GM12892 (cell line): Measurements from ENCODE around the gene MAP3K9.
A peak's percentile ranks its signal among the peaks of the same experiment; 100 is the strongest.

Experiments
- DNase-seq: peaks from one replicate; pipeline ENCODE4 v3.0.0; 2011; ENCODE audit not compliant: insufficient read length
- FAIRE-seq: peaks from 2 replicates; lab custom pipeline; 2011; peaks lifted over from hg19 to GRCh38; lab: Jason Lieb, UNC
- POLR2A ChIP-seq: IDR thresholded peaks from 2 replicates; pipeline ENCODE4 v1.6.1; 2011; ENCODE audit warnings: low read depth, low read length, control low read depth
- POLR2AphosphoS5 ChIP-seq: IDR thresholded peaks from 2 replicates; pipeline ENCODE4 v1.6.1; 2011; ENCODE audit warnings: low read depth, low read length, control low read depth
- TAF1 ChIP-seq: IDR thresholded peaks from 2 replicates; pipeline ENCODE4 v1.6.1; 2011; ENCODE audit warnings: low read depth, mild to moderate bottlenecking, control low read depth, low read length, borderline replicate concordance

MAP3K9 gene

DNA sequence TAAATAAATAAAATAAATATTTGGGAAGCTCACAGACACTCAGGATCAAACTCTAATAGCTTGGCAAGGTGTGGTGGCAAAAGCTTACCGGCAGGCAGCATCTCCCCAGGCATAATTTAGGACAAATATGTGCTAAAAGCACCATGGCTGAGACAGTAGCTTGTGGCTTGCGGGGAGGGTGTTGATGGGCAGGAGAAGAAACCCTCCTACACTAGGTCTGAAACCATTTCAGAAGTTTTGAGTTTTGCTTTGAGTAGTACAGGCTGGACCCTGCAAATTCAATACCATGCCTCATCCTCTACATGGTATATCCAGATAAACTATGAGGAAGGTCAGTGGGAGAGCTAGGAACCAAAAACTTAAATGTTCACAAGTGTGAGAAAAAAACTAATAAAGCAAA is 33.1 kb downstream of the MAP3K9 start:
- peak; percentile 38 for DNase-seq
- no peak for FAIRE-seq
- TF ChIP-seq POLR2AphosphoS5 (no peak), POLR2A (no peak), TAF1 (no peak)

DNA sequence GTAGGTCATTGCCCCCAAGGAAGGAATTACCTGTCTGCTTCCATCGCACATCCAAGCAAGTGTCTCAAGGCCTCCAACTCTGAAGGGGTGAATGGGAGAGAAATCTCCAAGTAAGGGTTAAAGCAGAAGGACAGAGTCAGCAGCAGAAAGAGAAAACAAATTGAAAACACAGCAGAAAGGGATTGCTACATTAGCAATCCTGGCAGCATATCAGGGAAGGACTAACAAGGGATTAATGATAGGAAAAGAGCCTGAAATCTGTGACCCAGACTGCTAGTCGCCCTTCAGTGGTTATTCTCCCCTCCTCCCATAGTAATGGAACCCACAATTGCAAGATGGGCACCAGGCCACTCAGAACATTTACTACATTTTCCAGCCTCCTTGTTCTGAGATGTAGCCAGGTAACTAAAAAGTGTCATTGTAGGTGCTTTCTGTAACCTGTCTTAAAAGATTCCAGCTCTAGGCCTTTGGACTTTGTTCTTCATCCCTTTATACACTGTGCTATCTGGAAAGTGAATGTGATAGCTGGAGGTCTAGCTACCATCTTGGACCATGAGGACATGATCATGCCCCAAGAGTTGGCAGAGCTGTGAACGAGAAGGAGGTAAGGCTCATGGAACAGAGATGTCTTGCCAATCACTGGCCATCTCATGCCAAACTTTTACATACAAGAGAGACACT is 36.0 kb downstream of the MAP3K9 start:
- FAIRE-seq (no peak), DNase-seq (no peak)
- TF ChIP-seq POLR2AphosphoS5 (no peak), TAF1 (no peak), POLR2A (no peak)

DNA sequence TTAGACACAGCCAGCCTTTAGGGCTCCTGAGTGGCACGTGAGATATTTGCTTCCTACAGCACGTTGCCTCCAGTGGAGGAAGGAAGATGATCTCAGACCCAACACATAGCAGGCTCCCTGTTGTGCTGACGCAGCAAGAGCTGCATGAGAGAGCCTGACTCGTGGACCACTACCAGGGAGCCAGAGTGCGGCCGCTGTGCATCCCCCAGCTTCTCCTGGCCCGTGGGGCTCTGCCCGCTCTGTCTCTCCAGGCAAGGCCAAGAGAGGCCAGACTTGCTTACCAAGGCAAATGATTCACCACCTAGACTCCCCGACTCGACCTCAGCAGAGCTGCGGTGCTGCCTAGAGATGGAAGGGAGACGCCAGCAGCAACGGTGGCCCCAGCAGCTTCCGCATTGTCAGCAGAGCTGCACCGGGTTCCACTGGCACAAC is 37.5 kb downstream of the MAP3K9 start:
- TF ChIP-seq TAF1 (no peak), POLR2AphosphoS5 (no peak), POLR2A (no peak)
- FAIRE-seq (no peak), DNase-seq (no peak)

DNA sequence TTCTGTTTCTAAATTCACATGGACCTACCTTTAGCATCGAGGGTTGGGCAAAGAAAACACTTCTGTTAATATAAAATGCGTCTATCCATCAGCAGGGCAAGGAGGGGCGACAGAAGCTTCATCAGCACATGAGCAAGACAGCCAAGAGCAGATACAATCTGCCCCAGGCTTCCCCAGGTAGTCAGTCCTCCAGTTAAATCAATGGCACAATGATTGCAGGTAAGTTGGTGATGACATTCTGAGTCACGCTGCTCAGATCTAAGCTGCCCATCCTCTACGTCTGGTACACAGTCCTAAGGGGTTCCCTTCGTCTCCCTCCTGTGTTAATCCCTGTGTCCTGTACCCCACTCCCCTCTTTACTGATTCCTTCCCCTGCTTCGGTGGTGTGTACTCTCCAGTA is 38.8 kb downstream of the MAP3K9 start:
- TF ChIP-seq TAF1 (no peak), POLR2AphosphoS5 (no peak), POLR2A (no peak)
- DNase-seq, result no peak
- FAIRE-seq, result no peak

DNA sequence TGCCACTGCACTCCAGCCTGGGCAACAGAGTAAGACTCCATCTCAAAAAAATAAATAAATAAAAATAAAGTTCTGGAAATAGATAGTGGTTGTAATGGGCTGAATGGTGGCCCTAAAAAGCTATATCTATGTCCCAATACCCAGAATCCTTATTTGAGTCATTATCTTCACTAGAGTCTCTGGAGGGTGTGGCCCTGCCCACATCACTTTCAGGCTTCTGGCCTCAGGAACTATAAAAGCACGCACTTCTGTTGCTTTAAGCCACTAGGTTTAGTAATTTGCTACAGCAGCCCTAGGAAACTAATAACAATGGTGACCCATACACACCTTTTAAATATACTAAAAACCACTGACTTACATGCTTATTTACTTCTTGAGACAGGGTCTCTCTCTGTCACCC is 49.9 kb downstream of the MAP3K9 start:
- FAIRE-seq (no peak), DNase-seq (no peak)
- TF ChIP-seq TAF1 (no peak), POLR2AphosphoS5 (no peak), POLR2A (no peak)

DNA sequence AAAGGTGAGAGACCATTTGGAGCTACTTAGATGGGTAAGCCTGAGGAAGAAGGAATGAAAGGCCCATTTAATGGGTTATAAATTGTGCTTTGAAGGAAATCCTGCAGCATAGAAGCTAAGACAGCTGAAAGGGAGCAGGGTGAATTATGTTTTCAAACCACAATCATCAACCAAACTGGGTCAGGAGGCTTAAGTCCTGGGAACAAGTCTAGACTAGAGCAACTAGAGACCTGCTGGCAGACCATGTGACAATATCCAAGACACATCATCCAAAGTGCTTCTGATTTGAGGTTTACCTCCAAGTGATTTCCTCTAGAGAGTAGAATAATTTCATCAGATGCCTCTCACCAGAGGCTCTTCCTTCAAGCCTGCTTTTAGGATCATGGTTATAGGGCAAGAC is 53.7 kb downstream of the MAP3K9 start:
- TF ChIP-seq POLR2A, result no peak
- TF ChIP-seq TAF1, result no peak
- no peak for TF ChIP-seq POLR2AphosphoS5
- DNase-seq, result no peak
- FAIRE-seq, result no peak

DNA sequence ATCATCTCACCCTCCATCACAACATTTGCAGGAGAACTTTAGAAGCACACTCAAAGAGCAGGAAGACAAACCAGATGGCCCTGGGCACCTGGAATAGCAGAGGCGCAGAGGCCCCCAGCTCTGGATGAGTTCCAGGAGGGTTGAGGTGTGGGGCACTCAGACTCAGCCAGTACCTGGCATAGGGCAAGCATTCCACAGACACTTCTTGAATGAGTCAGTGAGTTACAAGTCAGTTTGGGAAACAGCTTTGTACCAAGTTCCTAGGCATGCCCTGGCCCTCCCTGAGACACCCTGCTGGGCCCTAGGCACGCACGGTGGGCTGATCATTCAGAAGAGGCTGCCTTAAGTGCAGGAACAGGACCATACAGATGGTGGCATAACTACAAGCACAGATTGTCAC is 54.3 kb downstream of the MAP3K9 start:
- FAIRE-seq, result no peak
- TF ChIP-seq TAF1, result no peak
- TF ChIP-seq POLR2AphosphoS5, result no peak
- no peak for TF ChIP-seq POLR2A
- no peak for DNase-seq

DNA sequence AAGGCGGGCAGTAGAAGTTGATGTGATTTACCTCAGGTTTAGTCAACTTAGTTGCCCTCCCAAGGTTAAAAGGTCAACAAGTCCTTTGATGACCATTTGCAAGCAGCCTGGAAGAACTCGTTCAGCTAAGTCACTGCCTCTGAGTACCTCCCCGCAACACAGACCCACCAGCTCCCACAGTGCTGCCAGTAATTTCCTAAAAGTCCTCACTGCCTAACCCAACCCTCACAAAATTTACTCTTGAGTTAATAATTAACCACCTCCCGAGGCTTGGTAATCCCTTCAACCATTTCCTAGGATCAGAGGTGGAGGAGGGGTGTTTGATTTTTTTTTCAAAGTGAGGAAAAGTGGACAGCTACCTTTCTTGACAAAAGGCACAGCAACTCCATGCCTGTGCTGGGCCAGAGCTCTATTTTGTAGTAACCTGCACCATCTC is 55.8 kb downstream of the MAP3K9 start:
- DNase-seq (no peak), FAIRE-seq (no peak)
- TF ChIP-seq TAF1, result no peak
- TF ChIP-seq POLR2A, result no peak
- TF ChIP-seq POLR2AphosphoS5, result no peak

DNA sequence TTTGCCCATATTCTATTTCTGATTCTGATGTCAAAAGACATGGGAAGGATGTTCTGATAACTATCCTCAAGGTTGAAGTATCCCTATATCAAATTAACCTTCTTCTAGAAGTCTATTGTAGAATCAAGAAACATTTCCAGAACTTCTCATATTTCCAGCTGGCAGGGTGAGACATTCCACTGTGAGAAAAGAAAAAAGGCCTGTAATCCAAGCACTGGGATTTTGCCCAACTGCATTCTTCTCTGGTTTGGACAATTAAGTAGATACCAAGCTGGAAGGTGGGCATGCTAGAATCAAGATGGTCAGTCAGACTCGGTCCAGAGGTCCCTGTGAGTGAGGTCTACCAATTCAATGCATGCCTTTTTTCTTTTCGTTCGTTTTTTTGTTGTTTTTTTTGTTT is 60.9 kb downstream of the MAP3K9 start:
- DNase-seq, result no peak
- TF ChIP-seq POLR2A, result no peak
- TF ChIP-seq TAF1, result no peak
- TF ChIP-seq POLR2AphosphoS5, result no peak
- no peak for FAIRE-seq

DNA sequence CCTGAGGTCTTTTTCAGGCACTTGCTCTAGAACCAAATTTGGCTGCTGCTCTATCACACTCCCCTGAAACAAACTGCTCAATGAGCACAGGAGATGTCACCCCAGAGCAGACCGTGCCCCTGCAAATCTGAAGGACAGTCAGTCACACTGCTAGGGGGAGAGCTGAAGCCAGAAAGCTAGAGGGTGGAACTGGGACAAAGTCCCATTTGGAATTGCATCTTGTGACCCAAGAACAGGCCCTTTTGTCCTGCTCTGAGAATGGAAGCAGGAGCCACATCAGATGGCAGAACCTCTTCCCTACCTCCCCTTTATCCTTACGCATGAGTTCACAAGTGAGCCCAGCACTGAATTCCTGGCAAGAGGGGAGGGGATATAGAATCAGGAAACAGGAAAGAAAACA is 64.7 kb downstream of the MAP3K9 start:
- DNase-seq (no peak), FAIRE-seq (no peak)
- TF ChIP-seq TAF1 (no peak), POLR2AphosphoS5 (no peak), POLR2A (no peak)

DNA sequence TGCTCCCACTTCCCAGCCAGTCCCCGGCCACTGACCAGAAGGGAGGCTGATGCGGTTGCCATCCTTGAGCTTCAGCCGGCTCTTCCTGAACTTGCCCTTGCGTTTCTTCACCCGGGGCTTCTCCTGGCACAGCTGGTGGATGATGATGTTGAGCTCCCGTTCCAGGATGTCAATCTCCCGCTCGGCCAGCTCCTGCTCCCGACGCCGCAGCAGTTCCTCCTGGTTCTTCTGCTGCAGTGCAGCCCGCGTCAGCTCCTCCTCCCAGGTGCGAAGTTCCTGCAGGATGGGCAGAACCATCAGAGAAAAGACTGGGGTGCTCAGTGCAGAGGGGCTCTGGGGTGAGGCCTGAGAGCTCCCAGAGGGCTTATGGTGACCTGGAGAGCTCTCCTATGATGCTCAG is 67.0 kb downstream of the MAP3K9 start:
- DNase-seq (no peak), FAIRE-seq (no peak)
- no peak for TF ChIP-seq POLR2AphosphoS5
- no peak for TF ChIP-seq TAF1
- TF ChIP-seq POLR2A, result no peak

DNA sequence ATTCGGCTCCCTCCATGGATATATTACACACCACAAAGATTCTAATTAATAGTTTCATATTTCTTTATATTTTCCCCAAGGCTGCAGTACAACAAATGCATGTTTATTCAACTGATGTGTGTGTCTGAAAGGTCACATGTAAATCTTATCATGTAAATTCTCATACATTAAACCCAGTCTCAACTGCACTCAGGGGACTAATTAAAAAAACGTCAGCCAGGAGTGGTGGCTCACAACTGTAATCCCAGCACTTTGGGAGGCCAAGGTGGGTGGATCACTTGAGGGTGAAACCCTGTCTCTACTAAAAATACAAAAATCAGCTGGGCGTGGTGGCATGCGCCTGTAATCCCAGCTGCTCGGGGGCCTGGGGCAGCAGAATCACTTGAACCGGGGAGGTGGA is 67.8 kb downstream of the MAP3K9 start:
- FAIRE-seq, result no peak
- no peak for DNase-seq
- no peak for TF ChIP-seq POLR2A
- TF ChIP-seq POLR2AphosphoS5, result no peak
- TF ChIP-seq TAF1, result no peak
